ENCODE results near the gene SLC47A2. TPM values are rescaled to one million over a fixed set of nuclear protein-coding genes. Genes with fewer than 3 reads are reported as not detected.
"Not testable (repeated sequence)": the region's sequence is repeated elsewhere in the genome, so short reads cannot be mapped to it uniquely, and the experiment has no call there.

The SLC47A2 gene
- total and polyA plus RNA-seq, 2 donors (not counting 1 experiment from before 2014, with no cell fraction given), result not detected

GRCh38 chr17:19703106-19703827 lies 13.1 kb downstream of the SLC47A2 start:
- no peak for TF ChIP-seq EZH2 (IDR thresholded peaks at IDR 0.05; ENCODE audit: low read length, missing control alignments)
- Histone ChIP-seq H3K79me2 (ENCODE audit: control insufficient read depth, insufficient read depth, low read length) (no peaks in the 10 kb centered on the region), H3K4me1 (ENCODE audit: control insufficient read depth, extremely low read depth, insufficient read depth, low read length) (no peaks in the 10 kb centered on the region), H3K27me3 (ENCODE audit: control insufficient read depth, insufficient read depth, low read length) (no peaks in the 10 kb centered on the region), H3K9ac (ENCODE audit: insufficient read depth, low read length) (no peak overlapping the region), H3K27ac (ENCODE audit: insufficient read depth, low read length) (no peak overlapping the region), H3K4me3 (replicated peaks in 1 of 4; ENCODE audit: control extremely low read depth in 1 of 4, insufficient read depth in 1 of 4, low read depth in 3 of 4, low read length in 4 of 4) (no peak overlapping the region), H3K9me3 (ENCODE audit: control insufficient read depth, insufficient read depth, low read depth, low read length) (no peaks in the 10 kb centered on the region), H2AFZ (ENCODE audit: low read length) (no peak overlapping the region), H3K4me2 (ENCODE audit: extremely low read depth, insufficient read depth, low read length) (no peak overlapping the region), H4K20me1 (ENCODE audit: control insufficient read depth, extremely low read depth, insufficient read depth, low read length) (no peaks in the 10 kb centered on the region), H3K36me3 (ENCODE audit: control insufficient read depth, insufficient read depth, low read length) (no peaks in the 10 kb centered on the region)
- DNase-seq (ENCODE audit: low read depth in 2 of 2), result no peak

DNA sequence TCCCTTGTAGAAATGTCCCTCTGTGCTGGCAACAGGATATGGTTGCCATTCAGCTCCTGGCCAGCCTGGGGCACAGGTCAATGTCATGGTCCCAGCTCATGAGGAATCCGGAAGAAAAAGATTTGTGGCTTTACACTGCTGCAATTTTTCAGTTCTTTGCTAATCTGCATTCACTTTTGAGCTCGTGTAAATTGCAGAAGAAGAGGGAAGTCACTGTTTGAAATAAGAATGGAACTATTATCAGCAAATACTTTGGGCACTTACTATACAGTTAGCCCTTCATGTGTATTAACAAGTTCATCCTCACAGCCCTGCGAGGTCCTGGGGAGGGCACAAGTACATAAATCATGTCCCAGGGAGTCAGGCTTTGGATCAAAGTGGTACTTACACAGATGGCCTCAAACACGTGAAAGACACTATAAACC lies 14.2 kb downstream of the SLC47A2 start:
- H3K79me2 ChIP-seq (ENCODE audit: control insufficient read depth, insufficient read depth, low read length), result no peaks in the 10 kb centered on the region
- no peak overlapping the region for H3K9ac ChIP-seq (ENCODE audit: insufficient read depth, low read length)
- no peaks in the 10 kb centered on the region for H3K27me3 ChIP-seq (ENCODE audit: control insufficient read depth, insufficient read depth, low read length)
- no peaks in the 10 kb centered on the region for H3K36me3 ChIP-seq (ENCODE audit: control insufficient read depth, insufficient read depth, low read length)
- TF ChIP-seq CTCF (conservative IDR thresholded peaks at IDR 0.05 in 1 of 2, IDR thresholded peaks at IDR 0.05 in 1 of 2; ENCODE audit: low read depth in 1 of 2, low read length in 2 of 2), result no peak
- TF ChIP-seq EZH2 (IDR thresholded peaks at IDR 0.05; ENCODE audit: low read length, missing control alignments), result no peak
- no peak overlapping the region for H3K4me3 ChIP-seq (replicated peaks in 1 of 4; ENCODE audit: control extremely low read depth in 1 of 4, insufficient read depth in 1 of 4, low read depth in 3 of 4, low read length in 4 of 4)
- no peaks in the 10 kb centered on the region for H3K9me3 ChIP-seq (ENCODE audit: control insufficient read depth, insufficient read depth, low read depth, low read length)
- H2AFZ ChIP-seq (ENCODE audit: low read length), result no peak overlapping the region
- H3K4me1 ChIP-seq (ENCODE audit: control insufficient read depth, extremely low read depth, insufficient read depth, low read length), result no peaks in the 10 kb centered on the region
- no peaks in the 10 kb centered on the region for H4K20me1 ChIP-seq (ENCODE audit: control insufficient read depth, extremely low read depth, insufficient read depth, low read length)
- no peak overlapping the region for H3K4me2 ChIP-seq (ENCODE audit: extremely low read depth, insufficient read depth, low read length)
- no peak for DNase-seq (ENCODE audit: low read depth in 2 of 2)
- no peak overlapping the region for H3K27ac ChIP-seq (ENCODE audit: insufficient read depth, low read length)

GRCh38 chr17:19686400-19687090 lies 29.8 kb downstream of the SLC47A2 start:
- no peaks in the 10 kb centered on the region for H3K27me3 ChIP-seq (ENCODE audit: control insufficient read depth, insufficient read depth, low read length)
- no peak overlapping the region for H3K9ac ChIP-seq (ENCODE audit: insufficient read depth, low read length)
- H3K4me3 ChIP-seq (replicated peaks in 1 of 4; ENCODE audit: control extremely low read depth in 1 of 4, insufficient read depth in 1 of 4, low read depth in 3 of 4, low read length in 4 of 4), result no peak overlapping the region
- no peak overlapping the region for H2AFZ ChIP-seq (ENCODE audit: low read length)
- TF ChIP-seq EZH2 (IDR thresholded peaks at IDR 0.05; ENCODE audit: low read length, missing control alignments), result no peak
- TF ChIP-seq CTCF (conservative IDR thresholded peaks at IDR 0.05 in 1 of 2, IDR thresholded peaks at IDR 0.05 in 1 of 2; ENCODE audit: low read depth in 1 of 2, low read length in 2 of 2), result no peak
- no peaks in the 10 kb centered on the region for H3K79me2 ChIP-seq (ENCODE audit: control insufficient read depth, insufficient read depth, low read length)
- peak in 1 of 2 donors; percentile 18 for DNase-seq (ENCODE audit: low read depth in 2 of 2)
- no peaks in the 10 kb centered on the region for H4K20me1 ChIP-seq (ENCODE audit: control insufficient read depth, extremely low read depth, insufficient read depth, low read length)
- no peaks in the 10 kb centered on the region for H3K9me3 ChIP-seq (ENCODE audit: control insufficient read depth, insufficient read depth, low read depth, low read length)
- no peak overlapping the region for H3K4me2 ChIP-seq (ENCODE audit: extremely low read depth, insufficient read depth, low read length)
- no peaks in the 10 kb centered on the region for H3K36me3 ChIP-seq (ENCODE audit: control insufficient read depth, insufficient read depth, low read length)
- H3K4me1 ChIP-seq (ENCODE audit: control insufficient read depth, extremely low read depth, insufficient read depth, low read length), result no peaks in the 10 kb centered on the region
- no peak overlapping the region for H3K27ac ChIP-seq (ENCODE audit: insufficient read depth, low read length)

- H3K4me2 ChIP-seq (ENCODE audit: extremely low read depth, insufficient read depth, low read length); H4K20me1 ChIP-seq (ENCODE audit: control insufficient read depth, extremely low read depth, insufficient read depth, low read length): not testable (repeated sequence)
Measured at GRCh38 chr17:19684909-19685580, 31.3 kb downstream of the SLC47A2 start.

More at GRCh38 chr17:19684909-19685580, 31.3 kb downstream of the SLC47A2 start:
- not testable (repeated sequence) for H3K4me3 ChIP-seq (replicated peaks in 1 of 4; ENCODE audit: control extremely low read depth in 1 of 4, insufficient read depth in 1 of 4, low read depth in 3 of 4, low read length in 4 of 4); H3K9ac ChIP-seq (ENCODE audit: insufficient read depth, low read length); H3K27me3 ChIP-seq (ENCODE audit: control insufficient read depth, insufficient read depth, low read length); H3K9me3 ChIP-seq (ENCODE audit: control insufficient read depth, insufficient read depth, low read depth, low read length); DNase-seq (ENCODE audit: low read depth in 2 of 2); H3K27ac ChIP-seq (ENCODE audit: insufficient read depth, low read length); H3K36me3 ChIP-seq (ENCODE audit: control insufficient read depth, insufficient read depth, low read length); H2AFZ ChIP-seq (ENCODE audit: low read length); H3K79me2 ChIP-seq (ENCODE audit: control insufficient read depth, insufficient read depth, low read length); H3K4me1 ChIP-seq (ENCODE audit: control insufficient read depth, extremely low read depth, insufficient read depth, low read length)
